AG10803 (cell line): ENCODE results near the gene HOXA3.

Experiments used
- DNase-seq: peaks from one replicate; pipeline ENCODE4 v3.0.0; 2010; ENCODE audit warnings: low read depth
- H3K4me3 ChIP-seq: 2 replicates; pipeline ENCODE4 v1.5.1; 2011; ENCODE audit warnings: mild to moderate bottlenecking, low read length, control low read depth
- TF ChIP-seq, protein P1 (sequence below): conservative IDR thresholded peaks from 2 replicates; pipeline ENCODE4 v1.5.1; 2011; ENCODE audit warnings: mild to moderate bottlenecking, low read length, control low read depth, inconsistent platforms

HOXA3 gene

DNA sequence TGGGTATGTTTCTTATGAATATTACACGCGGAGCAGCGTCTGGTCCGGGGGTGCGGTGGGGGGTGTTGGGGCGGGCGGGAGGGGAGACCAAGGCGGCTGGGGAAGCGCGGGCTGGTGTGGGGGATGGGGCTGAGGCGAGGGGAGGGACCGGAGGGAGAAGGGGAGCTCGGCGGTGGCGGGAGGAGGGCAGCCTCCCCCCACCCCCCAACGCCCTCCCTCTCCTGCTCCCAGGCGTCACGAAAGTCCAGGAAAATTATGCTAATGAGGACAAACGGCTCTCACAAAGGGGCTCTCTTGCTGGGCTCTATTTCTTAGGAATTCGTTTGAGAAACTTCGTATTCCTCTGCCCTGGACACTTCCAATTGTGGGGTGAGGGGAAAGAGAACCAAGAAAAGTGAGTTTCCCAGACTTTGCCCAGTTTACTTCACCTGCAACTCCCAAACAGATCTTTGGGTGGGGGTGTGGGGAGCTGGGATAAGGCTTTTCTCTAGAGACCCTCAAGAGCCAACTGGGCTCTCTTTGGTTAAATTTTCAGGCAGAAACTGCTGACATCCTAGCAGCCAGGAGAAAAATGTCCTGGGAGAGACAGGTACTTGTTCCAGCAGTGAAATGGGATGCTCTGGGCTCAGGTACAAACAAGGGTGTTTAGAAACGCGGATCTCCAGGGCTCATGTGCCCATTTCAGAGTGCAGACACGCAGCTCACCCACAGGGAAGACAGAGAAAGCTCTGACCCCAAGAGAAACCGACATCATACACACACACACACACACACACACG lies 38.2 kb downstream of the HOXA3 start:
- DNase-seq: no peak
- peak overlapping the region; percentile 28 for H3K4me3 ChIP-seq
- TF ChIP-seq, protein P1, sequence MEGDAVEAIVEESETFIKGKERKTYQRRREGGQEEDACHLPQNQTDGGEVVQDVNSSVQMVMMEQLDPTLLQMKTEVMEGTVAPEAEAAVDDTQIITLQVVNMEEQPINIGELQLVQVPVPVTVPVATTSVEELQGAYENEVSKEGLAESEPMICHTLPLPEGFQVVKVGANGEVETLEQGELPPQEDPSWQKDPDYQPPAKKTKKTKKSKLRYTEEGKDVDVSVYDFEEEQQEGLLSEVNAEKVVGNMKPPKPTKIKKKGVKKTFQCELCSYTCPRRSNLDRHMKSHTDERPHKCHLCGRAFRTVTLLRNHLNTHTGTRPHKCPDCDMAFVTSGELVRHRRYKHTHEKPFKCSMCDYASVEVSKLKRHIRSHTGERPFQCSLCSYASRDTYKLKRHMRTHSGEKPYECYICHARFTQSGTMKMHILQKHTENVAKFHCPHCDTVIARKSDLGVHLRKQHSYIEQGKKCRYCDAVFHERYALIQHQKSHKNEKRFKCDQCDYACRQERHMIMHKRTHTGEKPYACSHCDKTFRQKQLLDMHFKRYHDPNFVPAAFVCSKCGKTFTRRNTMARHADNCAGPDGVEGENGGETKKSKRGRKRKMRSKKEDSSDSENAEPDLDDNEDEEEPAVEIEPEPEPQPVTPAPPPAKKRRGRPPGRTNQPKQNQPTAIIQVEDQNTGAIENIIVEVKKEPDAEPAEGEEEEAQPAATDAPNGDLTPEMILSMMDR: no peak

- no peak for DNase-seq
- TF ChIP-seq, protein P1: no peak
- H3K4me3 ChIP-seq: peak overlapping the region; percentile 20; the same call in 1 of the 2 replicates
Measured at GRCh38 chr7:27112955-27113949, 39.1 kb downstream of the HOXA3 start.

DNA sequence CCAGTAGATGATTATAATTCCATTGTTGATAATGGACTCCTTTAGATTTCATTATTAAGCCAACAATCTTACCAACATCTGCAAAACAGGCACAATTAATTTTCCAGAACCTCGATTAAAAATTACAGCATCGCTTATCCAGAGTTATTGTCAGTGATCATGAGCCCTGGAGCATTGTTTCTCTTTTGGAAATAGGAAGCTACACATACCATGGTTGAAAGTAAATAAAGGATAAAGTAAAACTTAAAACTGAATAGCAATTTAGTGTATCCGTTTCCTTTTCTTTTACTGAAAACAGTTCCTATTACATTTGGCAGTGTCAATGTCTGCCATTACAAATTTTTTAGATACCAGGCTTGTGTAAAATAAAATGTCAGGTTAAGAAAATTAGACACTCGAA lies 40.0 kb downstream of the HOXA3 start:
- TF ChIP-seq, protein P1: no peak
- DNase-seq: no peak
- no peak overlapping the region for H3K4me3 ChIP-seq

DNA sequence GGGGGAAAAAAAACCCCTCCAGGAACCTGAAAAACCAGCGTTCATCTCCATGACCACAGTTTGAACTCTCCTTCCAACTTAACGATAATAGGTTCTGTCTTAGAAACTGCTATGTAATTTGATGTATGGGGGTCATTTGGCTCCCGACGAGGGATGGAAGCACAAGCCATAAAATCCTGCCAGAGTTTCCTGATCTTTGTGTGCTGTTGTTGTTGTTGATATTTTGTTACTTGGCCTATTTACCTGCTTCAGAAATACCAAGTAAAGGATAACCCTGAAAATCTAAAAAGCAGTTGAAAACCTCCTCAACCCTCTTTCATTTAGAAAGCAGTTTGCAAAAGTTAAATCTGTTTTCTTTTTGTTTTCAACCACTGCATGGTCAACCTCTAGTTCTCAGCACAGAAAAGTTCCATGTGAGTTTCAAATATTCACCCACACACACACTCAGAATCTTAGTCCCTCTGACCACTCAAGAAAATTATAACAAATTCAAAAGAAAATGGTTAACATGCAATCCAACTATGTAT lies 40.6 kb downstream of the HOXA3 start:
- DNase-seq: no peak
- no peak overlapping the region for H3K4me3 ChIP-seq
- TF ChIP-seq, protein P1: no peak

DNA sequence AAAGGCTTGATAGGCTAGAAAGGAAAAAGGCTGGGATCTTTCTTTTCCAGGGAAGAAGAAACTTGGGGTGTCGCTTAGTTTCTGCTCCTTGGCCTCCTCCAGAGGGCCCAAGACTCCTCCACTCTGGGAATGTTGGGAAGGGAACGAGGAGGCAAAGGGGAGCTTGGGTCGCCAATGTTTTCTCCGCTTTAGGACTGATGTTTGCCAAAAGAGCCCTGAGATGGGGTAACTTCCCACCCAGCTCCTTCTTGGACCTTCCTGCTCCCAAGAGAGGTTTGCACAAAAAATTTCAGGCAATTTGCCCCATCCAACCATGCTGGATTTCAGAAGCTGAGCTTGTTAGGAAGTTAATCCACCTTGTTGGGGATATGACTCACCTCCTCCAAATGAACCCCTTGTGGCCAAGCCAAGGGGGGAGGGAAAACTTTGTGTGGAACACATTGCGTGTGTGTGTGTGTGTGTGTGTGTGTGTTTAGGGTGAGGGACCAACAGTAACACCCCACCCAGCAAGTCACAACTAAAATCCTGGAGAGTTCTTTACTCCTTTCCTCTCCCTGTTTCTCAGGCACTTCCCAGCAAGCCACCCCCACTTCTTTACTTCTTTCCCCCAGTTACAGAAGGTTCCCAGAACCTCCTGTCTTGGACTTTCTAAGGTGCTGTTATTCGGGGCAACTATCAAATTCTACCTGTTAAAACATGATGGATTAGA lies 41.2 kb downstream of the HOXA3 start:
- TF ChIP-seq, protein P1: no peak
- H3K4me3 ChIP-seq: no peak overlapping the region
- DNase-seq: peak; percentile 64

- DNase-seq: peak; percentile 75
- H3K4me3 ChIP-seq: no peak overlapping the region
- TF ChIP-seq, protein P1: no peak
Measured at GRCh38 chr7:27110186-27111031, 42.0 kb downstream of the HOXA3 start.
